NCI-H748 treated with DMSO at 0.1 percent for 48 hours (cell line): ENCODE data around the gene DACT1.

ENCODE experiments used
- DNase-seq: peaks from one replicate; lab custom pipeline; 2025; lab: John Stamatoyannopoulos, UW

DACT1 gene

DNA sequence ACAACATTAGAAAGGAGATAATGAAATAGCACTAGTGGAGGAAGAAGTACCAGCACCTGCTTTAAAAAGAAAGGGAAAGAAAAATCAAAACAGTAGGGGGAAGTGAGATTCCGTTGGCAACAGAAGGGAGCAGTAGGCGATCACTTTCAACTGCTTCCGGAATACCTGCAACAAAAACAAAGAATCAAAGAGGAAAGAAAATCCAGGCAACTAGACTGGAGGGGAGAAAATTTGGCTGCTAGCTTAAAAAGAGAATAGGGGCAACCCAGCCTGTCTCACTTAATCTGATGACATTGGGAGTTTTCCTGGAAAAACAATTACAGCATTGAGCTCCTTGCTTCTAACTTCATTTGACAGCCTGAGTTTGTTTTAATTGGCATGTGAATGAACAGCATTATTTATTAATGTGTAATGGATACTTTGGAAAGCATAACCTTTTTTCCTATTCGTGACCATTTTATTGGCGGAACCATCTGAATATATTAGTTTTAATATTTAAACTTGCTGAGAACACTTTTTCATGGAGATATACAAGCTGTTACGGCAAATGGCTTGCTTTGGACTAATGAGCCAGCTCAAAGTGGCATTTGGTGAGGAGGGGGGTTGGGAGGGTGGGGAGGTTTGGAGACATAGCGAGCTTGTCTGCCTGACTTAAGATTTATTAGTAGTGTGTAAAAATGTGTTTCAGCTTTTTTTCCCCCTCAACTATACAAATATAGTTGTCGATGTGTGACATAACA lies 2.5 kb upstream of the DACT1 start:
- no peak for DNase-seq

DNA sequence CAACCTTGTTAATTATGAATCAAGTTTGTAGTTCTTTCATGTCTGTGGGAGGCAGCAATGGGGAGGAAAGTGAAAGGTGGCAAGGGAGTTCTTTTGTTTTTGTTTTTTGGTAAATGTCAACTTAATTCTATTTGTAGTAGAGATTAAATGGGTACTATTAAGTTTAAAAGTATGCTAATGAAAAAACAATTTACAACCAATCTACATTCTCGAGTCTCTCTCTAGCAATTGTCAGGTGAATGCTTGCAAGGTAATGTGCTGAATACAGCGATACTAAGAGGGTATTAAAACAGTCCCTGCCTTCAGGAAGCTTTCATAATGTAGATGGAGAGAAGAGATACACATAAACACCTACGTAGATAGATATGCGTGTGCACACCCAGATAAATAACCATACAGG lies 1.6 kb upstream of the DACT1 start:
- no peak for DNase-seq

DNA sequence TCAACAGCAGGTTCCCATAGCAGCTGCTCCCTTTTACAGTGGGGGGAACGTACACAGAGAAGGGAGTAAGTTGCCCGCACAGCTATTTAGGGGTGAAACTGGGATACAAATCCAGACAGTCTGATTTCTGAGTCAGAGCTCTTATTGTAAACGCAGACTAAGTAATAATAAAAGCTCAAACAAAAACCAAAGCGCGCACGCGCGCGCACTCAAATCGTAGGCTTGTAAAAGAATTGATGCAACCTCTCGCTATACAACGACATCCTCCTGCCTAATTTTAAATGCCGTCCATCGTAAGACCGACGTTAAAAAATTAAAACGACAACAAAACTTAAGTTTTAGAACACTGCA lies 747 bp upstream of the DACT1 start:
- DNase-seq = peak; percentile 60

DNA sequence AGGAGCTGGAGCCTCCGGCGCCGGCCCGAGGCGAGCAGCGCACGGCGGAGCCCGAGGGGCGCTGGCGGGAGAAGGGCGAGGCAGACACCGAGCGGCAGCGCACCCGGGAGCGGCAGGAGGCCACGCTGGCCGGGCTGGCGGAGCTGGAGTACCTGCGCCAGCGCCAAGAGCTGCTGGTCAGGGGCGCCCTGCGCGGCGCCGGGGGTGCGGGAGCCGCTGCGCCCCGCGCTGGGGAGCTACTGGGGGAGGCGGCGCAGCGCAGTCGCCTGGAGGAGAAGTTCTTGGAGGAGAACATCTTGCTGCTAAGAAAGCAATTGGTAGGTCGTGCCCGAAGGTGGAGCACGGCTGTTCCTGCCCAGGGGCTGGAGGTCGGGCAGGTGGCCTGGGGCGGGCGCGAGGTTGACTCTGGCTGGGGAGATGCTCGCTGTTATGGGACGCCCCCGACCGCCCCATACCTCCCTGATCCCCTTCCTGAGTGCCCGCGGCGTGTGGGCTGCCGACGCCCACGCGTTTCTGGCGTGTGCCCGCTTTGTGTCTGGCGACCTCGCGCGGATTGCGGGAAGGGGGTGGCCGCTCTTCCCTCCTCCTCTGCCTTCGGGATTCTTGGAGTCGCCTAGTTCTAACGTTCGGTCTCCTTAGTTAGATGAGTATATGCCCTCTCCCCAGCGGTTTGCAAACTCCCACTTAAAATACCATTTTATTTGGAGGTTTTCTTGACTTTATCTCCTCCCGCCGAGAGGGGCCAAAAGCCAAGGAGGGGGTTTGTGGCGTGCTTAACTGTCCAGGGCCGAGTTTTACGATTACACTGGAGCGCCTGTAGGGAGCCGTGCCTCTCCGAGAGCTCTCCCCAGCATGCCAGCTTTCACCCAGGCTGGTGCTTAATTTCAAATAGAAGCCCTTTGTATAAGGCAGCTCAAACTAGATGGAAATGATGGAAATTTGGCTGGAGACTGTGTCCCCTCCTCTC lies 752 bp downstream of the DACT1 start:
- DNase-seq = no peak

DNA sequence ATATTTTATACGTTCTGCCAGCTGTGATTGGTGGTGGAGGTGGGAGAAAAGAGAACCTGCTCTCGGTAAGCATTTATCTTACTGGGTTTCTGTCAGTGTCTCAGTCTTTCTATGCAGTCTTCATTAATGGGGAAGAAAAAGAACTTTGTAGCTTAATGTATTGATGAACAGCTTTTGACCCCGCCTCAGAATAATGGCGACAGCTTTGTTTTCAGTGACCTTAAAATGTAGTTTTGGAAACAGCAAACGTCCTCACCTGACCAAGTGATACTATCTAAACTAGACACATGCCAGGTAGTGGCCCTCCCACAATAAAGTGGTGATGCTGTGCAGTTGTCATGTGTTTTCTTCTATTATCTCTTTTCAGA lies 1.4 kb downstream of the DACT1 start:
- no peak for DNase-seq

DNA sequence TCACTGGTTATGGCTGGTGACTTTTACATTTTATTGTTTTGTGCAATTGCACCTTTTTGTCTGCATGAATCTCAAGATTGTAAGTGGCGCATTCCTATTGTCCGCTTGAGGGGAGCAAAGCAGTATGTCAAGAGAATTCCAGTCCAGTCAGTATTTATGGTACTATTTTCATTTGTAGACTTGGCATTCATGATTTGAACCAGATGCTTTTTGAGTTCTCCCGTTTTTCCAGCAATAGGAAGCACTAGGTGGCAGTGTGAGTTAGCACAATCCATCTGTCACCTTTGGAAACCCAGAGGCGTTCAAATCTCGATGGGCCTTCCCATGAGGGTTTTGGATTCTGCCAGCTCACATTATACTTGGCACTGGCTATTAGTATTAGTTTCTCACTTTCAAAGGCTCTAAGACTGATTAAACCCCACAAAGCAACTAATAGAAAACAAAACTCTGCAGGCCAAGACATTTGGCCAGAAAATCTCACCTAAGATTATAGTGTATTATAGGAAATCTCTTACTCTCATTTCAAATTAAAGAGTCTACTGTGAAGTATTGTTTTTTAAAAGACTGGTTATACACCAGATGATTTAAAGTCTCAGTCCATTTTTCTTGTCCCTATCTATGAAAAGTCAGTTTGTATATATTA lies 2.2 kb downstream of the DACT1 start:
- DNase-seq = peak; percentile 84

DNA sequence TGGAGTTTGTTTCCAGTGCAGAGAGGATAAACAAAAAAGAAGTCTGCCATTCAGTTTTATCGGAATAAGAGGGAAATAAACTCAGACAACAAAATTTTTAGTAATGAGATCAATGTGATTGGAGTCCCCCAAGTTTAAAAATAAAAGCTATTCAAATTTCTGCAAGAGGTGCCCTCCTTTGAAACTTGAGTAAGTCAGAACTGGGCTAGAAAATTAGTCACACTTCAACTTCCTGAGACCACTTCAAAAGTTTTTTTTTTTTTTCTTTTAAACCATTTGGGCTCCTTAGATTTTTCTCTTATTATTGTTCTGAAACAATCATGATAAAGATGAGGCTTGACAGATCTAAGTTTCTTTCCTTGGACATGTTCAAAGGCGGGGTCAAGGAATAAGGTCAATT lies 3.2 kb downstream of the DACT1 start:
- no peak for DNase-seq

DNA sequence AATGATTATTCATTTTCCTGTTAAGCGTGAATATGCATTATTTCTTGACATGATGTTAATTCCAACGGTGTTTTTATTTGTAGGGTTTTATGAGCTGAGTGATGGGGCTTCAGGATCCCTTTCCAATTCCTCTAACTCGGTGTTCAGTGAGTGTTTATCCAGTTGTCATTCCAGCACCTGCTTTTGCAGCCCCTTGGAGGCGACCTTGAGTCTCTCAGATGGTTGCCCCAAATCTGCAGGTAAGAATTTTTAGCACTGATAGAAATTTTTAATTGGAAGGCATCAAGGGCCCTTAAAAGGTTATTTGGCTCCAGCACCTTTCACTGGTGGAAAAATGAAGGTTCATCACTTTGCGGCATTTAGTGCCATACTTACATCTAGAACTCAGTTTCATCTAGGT lies 3.7 kb downstream of the DACT1 start:
- no peak for DNase-seq

DNA sequence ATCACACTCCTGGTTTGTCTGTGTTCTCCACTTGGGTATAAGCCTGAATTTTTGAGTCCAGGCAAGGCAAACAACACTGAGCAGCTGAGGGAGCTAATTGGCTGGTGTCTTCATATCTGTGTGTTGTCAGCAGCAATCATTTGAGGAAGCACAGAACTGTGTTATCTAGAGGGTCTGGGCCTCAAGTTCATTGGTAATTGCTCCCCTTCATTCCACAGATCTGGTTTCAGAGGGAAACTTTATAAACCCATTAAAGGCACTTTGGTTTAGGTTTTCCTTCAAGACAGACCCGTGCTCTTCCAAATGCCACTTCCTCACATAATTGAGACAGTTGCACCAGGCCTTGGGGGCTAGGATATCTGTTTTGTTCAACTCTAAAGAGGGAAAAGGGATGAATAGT lies 5.6 kb downstream of the DACT1 start:
- DNase-seq = no peak

DNA sequence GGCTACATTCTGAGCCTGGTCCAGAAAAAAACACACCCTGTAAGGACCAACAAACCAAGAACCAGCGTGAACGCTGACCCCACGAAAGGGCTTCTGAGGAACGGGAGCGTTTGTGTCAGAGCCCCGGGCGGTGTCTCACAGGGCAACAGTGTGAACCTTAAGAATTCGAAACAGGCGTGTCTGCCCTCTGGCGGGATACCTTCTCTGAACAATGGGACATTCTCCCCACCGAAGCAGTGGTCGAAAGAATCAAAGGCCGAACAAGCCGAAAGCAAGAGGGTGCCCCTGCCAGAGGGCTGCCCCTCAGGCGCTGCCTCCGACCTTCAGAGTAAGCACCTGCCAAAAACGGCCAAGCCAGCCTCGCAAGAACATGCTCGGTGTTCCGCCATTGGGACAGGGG lies 7.9 kb downstream of the DACT1 start:
- no peak for DNase-seq

DNA sequence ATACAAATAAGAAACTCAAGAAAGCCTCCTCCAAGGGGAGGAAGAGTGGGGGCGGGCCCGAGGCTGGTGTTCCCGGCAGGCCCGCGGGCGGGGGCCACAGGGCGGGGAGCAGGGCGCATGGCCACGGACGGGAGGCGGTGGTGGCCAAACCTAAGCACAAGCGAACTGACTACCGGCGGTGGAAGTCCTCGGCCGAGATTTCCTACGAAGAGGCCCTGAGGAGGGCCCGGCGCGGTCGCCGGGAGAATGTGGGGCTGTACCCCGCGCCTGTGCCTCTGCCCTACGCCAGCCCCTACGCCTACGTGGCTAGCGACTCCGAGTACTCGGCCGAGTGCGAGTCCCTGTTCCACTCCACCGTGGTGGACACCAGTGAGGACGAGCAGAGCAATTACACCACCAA lies 8.7 kb downstream of the DACT1 start:
- no peak for DNase-seq

DNA sequence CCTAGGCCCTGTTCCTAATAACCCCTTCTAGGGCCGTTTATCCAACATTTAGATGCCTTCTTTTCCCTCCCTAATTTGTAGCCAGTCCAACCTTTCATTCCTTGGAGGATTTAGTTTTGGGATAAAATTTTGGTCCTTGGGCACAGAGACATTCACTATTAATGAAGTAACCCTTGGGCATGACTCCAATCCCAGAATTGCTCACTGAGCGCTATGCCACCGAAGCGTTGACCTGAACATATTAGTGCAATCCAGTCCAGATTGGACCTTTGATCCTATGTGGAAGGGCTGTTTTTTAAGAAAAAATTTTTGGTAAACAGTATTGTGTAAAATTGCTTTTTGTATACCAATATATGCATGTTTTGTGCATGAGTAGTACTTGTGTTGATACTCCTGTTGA lies 10.0 kb downstream of the DACT1 start:
- DNase-seq = no peak

DNA sequence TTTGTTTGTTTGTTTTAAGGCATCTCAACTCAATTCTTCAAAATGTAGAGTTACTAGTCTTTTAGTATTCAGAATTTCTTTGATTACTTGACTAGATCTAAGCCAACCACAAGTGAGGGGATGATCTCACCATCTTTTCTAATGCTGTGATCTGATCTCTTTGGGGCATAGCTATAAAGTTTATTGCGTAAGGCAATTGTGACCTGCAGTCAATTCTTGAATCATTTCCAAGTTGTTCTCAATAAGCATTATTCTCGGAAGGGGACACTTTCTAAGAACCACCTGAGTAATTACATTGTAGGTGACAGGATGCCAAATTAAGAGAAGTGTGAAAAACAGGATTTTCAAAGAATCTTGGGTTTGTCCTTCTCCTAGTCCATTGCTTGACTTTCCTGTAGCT lies 13.1 kb downstream of the DACT1 start:
- no peak for DNase-seq

DNA sequence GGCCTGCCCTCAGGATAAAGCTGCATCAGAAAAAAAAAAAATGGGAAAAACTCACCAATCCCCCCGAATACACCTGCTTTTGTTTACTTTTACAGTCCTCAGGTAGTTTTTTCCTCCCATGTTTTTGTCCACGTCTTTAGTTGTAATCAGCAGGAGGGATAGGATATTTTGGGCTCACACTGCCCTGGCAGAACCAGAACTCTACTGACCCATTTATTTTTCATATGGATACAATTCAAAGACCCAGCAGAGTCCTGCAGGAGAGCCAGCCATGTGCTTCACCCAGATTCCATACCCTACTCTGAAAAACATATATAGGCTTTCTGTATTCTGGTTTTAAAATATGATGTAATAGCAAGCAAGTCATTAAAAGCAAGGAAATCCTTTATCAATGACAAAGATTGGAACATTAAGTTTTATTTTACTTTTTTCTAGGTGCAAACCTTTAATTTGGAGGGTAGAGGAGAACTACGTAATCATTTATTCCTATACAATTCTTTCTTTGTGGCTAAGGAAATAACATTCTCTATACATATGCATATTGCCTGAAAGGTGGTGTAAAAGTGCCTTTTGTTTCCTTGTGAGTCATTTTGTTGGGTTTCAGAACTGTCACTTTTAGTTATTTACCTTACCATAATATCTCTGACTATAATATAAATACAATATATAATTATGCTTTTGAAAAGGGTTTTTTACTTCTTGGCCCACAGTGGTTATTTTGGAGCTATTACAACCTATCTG lies 19.1 kb downstream of the DACT1 start:
- no peak for DNase-seq

DNA sequence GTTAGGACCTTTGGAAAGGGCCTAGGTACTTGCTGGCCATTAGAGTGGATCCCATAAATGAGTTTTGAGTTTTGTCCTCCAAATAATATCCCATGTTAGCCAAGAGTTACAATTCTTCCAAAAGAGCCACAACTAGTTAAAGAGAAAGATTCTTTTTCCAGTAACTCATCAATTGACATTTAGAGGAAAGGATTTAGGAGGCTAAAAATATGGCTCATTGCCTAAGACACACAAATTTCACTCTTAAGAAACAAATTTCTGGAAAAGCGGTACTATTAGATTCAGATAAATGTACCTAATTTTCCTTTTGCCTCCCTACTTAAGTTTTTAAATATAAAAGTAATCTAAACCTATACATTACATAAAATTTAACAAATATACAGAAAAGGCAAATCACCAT lies 21.3 kb downstream of the DACT1 start:
- no peak for DNase-seq

DNA sequence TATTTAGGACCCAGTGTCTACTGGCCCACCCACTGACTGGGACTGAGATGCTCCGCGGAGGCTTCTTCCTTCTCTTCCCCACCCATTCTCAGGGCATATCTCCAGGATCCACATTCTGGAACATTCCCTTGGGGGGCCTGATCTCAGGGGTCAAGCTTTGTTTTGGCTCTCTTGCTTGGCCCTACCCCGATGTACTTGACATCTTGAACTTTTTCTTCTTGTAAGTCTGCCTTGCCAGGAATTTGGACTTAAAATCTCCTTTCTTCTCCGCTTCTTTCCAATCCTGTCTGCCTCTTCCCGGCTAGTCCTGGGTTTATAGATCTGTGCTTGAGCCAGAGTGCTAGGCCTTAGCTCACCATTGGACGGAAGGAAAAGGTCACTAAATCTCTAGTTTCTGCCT lies 22.1 kb downstream of the DACT1 start:
- no peak for DNase-seq

DNA sequence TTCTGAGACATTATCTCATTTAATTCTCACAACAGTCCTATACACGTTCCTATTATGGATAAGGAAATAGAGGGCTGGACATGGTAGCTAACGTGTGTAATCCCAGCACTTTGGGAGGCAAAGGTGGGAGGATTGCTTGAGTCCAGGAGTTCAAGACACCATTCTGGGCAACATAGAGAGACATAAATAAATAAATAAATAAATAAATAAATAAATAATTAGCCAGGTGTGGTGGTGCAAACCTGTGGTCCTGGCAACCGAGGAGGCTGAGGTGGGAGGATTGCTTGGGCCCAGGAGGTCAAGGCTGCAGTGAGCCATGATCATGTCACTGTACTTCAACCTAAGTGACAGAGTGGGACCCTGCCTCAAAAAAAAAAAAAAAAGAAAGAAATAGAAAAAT lies 22.6 kb downstream of the DACT1 start:
- no peak for DNase-seq

DNA sequence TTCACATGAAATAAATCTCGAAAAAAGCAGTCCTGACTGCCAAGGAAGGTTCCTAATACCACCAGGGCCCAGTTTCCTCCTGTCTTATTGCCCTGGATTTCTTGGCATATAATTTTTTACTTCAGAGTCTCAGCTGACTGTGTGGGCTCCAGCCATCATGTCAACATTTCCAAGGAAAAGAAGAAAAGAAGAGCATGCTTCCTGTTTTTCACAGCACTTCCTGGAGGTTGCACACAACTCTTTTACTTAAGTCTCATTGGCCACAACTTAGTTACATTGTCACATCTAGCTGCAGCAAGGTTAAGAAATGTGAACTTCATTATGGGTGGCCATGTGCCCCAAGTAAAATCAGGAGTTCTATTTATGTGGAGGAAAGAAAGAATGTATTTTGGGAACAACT lies 24.3 kb downstream of the DACT1 start:
- no peak for DNase-seq

DNA sequence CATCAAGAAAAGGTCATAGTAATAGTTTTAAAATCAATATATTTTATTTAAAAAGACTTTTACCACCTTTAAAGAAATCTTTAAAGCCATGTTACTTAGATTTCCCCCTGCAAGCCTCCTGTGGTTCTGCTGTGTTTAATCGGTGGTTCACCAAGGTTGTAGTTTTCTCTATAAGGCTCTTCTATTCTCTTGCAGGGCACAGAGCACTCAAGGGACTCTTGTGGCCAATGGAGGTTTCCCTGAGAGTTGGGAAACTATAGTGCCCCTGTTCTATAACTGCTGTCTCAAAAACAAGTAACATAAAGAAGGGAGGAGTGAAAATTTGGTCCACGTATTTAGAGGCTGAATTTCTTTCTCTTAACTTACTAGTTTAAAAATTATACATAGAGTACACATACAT lies 25.0 kb downstream of the DACT1 start:
- DNase-seq = no peak

DNA sequence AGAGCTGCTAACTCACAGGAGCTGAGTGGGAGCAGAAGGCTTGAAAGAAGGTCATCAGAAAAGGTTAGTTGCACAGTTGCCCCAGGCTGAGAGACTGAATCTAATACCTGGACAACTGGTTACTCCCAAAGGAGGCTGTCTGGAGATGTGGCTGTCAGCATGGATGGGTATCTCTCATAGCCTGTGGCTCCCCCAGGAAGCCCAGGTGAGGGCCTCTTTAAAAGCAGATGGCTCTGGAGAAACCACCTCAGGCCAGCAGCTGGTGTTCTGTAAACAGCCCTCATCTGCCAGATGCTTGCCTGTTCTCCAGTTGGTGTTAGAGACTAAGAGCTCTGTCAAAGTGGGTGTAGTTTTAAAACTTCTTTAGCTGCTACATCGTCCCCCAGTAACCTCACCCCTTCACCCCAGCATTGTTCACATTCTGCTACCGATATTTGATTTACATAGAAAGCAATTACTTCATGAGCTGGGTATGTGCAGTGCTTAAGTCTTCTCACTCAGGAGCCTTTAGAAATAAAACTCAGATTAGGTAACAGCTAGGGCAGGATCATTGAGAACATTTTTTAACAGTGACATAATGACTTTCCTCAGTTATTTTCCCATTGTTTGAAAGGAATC lies 25.8 kb downstream of the DACT1 start:
- DNase-seq = peak; percentile 60

DNA sequence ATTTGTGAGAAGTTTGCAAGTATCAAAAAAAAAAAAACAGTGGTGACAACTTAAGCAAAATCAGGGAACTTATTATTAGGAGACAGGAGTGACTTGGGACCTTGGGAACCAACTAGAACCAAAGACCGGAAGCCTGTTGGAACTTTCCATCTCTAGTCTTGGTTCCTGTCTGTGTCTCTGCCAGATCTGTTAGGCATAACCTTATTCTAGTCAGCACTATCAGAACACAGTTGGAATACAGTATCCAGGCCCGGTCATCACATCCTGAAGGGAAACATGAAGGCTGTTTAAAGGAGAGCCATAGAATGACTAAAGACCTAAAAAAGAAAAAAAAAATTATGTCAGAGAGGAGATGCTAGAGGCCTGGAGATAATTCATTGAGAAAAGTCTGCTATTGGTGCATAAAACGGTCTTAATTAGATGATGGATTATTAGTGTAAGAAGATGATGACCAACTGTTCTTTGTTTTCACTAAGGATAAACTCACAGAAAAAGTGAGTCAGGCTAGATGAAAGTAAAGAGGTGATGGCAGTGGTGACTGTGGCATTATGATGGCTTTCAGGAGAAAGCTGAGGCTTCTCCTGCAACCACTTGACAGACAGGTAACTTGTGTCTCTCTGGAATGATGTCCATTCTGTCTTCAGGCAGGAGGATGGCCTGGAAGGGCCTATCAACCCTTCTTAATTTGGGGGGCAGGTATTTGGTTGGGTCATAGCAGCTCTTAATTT lies 28.2 kb downstream of the DACT1 start:
- DNase-seq = no peak
